C4-2B (cell line): ENCODE results near the gene TRIO.

ENCODE experiments used
- H3K27ac ChIP-seq: fragments of 450-650 bp; 2 replicates; pipeline ENCODE4 v1.5.1; 2017
- ZFX ChIP-seq: fragments of 450-650 bp; IDR thresholded peaks from 2 replicates; pipeline ENCODE4 v1.6.1; 2017
- TF ChIP-seq, protein P1 (sequence below): fragments of 450-650 bp; conservative IDR thresholded peaks from 2 replicates; pipeline ENCODE4 v1.5.1; 2017; ENCODE audit warnings: mild to moderate bottlenecking

TRIO gene

DNA sequence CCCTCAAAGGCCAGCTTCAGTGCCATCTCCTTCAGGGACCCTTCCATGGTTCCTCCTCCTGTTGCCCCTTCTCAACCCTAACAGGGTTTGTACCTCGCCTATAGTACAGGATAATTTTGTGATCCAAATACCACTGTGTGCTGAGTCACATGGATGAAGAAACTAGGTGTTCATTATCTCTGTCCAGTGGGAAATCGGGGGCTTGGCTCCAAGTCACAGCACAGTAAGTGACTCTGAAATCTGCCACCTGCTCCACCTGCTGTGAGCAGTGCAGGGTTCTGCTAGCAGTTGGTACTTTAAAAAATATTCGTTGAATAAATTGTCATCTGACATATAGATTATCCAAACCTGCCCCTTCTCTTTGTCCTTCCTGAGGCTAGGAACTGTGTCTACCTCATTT lies 315.3 kb downstream of the TRIO start:
- TF ChIP-seq, protein P1, sequence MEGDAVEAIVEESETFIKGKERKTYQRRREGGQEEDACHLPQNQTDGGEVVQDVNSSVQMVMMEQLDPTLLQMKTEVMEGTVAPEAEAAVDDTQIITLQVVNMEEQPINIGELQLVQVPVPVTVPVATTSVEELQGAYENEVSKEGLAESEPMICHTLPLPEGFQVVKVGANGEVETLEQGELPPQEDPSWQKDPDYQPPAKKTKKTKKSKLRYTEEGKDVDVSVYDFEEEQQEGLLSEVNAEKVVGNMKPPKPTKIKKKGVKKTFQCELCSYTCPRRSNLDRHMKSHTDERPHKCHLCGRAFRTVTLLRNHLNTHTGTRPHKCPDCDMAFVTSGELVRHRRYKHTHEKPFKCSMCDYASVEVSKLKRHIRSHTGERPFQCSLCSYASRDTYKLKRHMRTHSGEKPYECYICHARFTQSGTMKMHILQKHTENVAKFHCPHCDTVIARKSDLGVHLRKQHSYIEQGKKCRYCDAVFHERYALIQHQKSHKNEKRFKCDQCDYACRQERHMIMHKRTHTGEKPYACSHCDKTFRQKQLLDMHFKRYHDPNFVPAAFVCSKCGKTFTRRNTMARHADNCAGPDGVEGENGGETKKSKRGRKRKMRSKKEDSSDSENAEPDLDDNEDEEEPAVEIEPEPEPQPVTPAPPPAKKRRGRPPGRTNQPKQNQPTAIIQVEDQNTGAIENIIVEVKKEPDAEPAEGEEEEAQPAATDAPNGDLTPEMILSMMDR = no peak
- no peak for TF ChIP-seq ZFX
- H3K27ac ChIP-seq = no peak overlapping the region

DNA sequence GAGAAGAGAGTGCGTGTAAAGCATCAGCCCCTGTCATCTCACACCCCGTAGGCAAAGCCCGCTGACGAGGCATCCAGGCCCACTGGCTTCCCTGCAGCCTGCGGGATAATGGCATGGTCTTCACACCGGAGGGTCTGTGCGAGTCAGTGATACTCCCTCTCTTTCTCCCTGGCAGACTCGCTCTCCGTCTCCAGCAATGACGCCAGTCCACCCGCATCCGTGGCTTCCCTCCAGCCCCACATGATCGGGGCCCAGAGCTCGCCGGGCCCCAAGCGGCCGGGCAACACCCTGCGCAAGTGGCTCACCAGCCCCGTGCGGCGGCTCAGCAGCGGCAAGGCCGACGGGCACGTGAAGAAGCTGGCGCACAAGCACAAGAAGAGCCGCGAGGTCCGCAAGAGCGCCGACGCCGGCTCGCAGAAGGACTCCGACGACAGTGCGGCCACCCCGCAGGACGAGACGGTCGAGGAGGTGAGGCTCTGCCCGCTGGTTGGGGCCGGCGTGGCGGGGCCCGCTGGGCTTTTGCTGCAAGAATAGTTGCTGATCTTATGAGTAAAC lies 317.8 kb downstream of the TRIO start:
- TF ChIP-seq, protein P1 = no peak
- TF ChIP-seq ZFX = no peak
- H3K27ac ChIP-seq = no peak overlapping the region

DNA sequence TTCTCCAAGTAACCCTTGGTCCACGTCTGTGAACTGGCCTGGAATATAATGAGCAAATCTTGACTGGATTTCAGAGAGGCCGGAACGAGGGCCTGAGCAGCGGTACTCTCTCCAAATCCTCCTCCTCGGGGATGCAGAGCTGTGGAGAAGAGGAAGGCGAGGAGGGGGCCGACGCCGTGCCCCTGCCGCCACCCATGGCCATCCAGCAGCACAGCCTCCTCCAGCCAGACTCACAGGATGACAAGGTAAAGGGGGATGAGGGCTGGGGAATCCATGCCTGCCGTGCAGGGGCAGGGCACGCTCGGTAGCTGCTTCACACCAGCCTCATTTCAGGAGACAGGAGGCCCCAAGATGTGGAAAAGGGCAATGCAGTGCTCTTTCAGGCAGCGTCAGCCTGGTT lies 319.5 kb downstream of the TRIO start:
- TF ChIP-seq ZFX = no peak
- TF ChIP-seq, protein P1 = no peak
- no peak overlapping the region for H3K27ac ChIP-seq

DNA sequence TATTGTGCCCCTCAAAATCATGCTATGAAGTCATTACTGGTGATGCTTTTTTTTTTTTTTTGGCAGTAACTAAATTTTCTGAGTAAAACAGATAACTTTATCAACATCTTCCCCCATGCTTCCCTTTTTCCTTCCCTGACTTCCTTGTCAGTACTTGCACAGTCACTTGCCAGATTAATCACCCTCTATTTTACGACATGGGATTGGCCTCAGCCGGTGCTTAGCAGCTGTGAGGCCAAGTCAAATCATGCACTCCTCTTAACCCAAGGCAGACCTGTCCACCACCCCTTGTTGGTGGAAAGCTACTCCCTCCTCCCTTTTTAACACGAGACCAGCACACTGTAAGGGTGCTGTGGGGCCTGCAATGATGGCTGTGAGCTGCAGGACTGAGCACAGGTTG lies 320.5 kb downstream of the TRIO start:
- H3K27ac ChIP-seq = no peak overlapping the region
- no peak for TF ChIP-seq ZFX
- TF ChIP-seq, protein P1 = no peak

DNA sequence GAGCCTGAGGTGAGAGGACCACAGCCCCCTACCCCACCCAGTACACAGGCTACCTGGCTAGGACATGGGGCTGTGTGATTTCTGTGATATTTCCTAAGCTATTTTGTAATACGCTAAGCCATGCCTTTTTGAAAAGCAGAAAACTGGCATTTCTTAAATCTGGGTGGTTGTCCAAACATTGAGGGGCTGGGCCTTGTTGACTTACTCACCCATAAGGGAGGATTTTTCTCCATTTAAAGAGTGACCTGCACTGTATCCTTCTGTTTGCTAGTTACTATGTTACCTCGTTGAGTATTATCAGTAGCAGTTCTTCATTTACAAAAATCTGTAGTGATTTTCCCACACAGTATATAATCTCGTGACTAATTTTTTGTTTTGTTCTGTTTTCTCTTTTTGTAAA lies 321.0 kb downstream of the TRIO start:
- TF ChIP-seq ZFX = no peak
- no peak overlapping the region for H3K27ac ChIP-seq

DNA sequence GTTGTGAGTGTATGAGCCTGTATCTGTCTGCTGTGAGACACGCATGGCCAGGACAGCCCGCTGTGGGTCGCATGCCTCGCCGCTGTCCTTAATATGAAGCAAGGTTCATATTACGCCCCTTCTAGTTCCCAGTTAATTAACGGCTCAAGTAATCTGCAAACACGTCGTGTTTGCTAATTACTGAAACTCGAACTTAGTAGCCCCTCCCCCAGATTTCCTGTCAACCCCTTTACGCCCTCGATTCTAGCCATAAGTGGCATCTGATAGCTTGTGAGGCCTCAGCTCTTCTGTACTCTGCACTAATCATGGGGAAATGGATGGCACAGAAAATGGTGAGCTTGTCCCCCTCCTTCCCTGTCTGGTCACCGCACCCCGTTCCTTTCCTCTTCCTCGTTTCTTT lies 321.5 kb downstream of the TRIO start:
- no peak overlapping the region for H3K27ac ChIP-seq
- TF ChIP-seq, protein P1 = no peak
- no peak for TF ChIP-seq ZFX

DNA sequence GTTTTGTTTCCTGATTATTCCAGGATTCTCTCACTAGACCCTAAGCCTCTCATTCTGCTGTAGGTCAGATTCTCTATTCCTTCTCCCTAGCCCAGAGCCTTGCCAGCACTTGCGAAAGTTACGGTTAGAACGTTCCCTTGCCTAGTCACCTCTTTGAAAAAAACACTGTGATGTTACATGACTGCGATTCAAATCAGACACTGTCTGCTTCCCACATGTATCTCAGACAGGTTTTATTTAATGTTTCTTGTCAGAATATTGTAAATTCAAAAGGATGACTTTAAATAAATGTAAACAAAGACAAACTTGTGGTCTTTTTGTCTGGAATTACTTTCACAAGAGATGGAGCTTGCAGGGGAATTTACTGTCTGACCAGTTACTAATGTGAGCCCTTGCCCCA lies 322.0 kb downstream of the TRIO start:
- TF ChIP-seq, protein P1 = no peak
- TF ChIP-seq ZFX = no peak
- no peak overlapping the region for H3K27ac ChIP-seq

DNA sequence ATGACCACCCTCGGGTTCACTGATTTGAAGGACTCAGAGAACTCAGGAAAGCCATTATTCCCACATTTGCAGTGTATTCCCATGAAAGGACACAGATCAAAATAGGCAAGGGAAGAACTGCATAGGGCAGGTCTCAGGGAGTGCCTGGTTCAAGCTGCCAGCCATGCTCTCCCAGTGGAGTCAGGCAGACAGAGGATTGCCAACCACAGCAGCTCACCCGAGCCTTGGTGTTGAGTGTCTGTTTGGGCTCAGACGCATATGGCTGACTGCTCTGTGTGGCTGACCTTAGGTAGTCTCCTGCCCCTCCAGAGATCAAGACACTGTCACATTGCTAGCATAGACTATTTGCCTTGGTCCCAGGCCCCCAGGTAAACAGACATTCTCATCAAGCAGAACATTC lies 322.6 kb downstream of the TRIO start:
- H3K27ac ChIP-seq = no peak overlapping the region

More for the DNA sequence above, 322.6 kb downstream of the TRIO start:
- TF ChIP-seq, protein P1 = no peak
- TF ChIP-seq ZFX = no peak
